ENCODE results near the gene NPAS2. TPM values are rescaled to one million over a fixed set of nuclear protein-coding genes. Genes with fewer than 3 reads are reported as not detected.

The NPAS2 gene
- total RNA-seq, 2 experiments from 2014 or later, result 5.5 to 6.2 TPM

DNA sequence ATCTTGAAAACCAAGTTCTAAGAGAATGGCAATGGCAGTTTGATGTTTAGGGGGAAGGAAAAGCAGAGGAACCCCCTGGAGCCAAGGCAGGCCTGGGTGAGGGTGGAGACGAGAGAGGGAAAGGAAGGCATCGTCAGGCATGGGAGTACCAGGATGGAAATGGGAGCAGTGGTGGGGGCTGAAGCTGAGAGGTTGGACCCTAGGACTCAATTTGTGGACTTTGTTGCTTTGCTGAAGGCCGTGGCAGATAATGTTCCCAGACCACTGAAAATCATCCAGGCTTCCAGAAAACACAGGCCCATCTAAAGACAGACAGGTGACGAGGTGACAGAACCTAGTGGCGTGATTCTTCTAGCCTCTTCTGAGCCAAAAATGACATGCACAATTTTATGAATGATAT, 4.9 kb downstream of the NPAS2 start:
- CTCF ChIA-PET, result no interaction called here
- Mint-ChIP-seq H3K9me3 (ENCODE audit: insufficient read depth) (no peaks in the 10 kb centered on the region), H3K4me1 (ENCODE audit: low read depth) (peaks cover 4% of the 10 kb centered on the region), H3K27me3 (ENCODE audit: low read depth) (peaks cover 21% of the 10 kb centered on the region), H3K4me3 (no peak overlapping the region), H3K36me3 (ENCODE audit: low read depth) (peaks cover 3% of the 10 kb centered on the region), H3K27ac (no peak overlapping the region)
- DNase-seq (no peak), ATAC-seq (no peak)
- POLR2A ChIA-PET, result no interaction called here

GRCh38 chr2:100826494-100826893, 6.6 kb downstream of the NPAS2 start:
- Mint-ChIP-seq H3K9me3 (ENCODE audit: insufficient read depth) (no peaks in the 10 kb centered on the region), H3K27me3 (ENCODE audit: low read depth) (peaks cover 14% of the 10 kb centered on the region), H3K4me1 (ENCODE audit: low read depth) (no peaks in the 10 kb centered on the region), H3K36me3 (ENCODE audit: low read depth) (no peaks in the 10 kb centered on the region), H3K27ac (no peak overlapping the region), H3K4me3 (no peak overlapping the region)
- ChIA-PET POLR2A (no interaction called here), CTCF (interaction anchor here (1.2 kb wide), 1 partner anchor 220 kb away, joined by 3 read pairs; no protein-coding TSS in a partner anchor)
- no peak for ATAC-seq
- no peak for DNase-seq

DNA sequence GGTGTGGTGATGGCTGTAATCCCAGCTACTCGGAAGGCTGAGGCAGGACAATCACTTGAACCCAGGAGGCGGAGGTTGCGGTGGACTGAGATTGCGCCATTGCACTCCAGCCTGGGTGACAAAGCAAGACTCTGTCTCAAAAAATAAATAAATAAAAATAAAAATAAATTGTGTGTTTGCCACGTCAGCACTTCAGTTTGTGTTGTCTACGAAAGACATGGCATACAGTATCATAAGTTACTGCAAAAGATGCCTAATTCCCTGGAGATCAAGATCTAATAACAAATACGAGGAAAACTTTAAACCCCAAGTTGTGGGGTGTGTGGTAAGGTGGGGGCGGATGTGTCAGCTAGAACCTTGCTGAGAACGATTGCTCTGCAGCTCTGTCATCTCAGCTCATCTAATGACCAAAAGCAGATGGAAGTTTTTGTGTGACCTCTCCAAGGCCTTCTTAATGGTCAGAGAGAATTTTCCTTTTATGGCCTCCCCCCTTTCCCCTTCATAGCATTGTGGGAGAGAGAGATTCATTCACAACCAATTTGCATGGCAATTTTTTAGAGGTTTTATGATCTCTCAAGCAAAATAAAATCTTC, 11.3 kb downstream of the NPAS2 start:
- ATAC-seq, result no peak
- peaks cover 2% of the 10 kb centered on the region for H3K27me3 Mint-ChIP-seq (ENCODE audit: low read depth)
- no peaks in the 10 kb centered on the region for H3K9me3 Mint-ChIP-seq (ENCODE audit: insufficient read depth)
- H3K4me1 Mint-ChIP-seq (ENCODE audit: low read depth), result no peaks in the 10 kb centered on the region
- H3K4me3 Mint-ChIP-seq, result no peak overlapping the region
- no peak for DNase-seq
- no peak overlapping the region for H3K27ac Mint-ChIP-seq
- no peaks in the 10 kb centered on the region for H3K36me3 Mint-ChIP-seq (ENCODE audit: low read depth)
- CTCF ChIA-PET, result no interaction called here
- POLR2A ChIA-PET, result no interaction called here

DNA sequence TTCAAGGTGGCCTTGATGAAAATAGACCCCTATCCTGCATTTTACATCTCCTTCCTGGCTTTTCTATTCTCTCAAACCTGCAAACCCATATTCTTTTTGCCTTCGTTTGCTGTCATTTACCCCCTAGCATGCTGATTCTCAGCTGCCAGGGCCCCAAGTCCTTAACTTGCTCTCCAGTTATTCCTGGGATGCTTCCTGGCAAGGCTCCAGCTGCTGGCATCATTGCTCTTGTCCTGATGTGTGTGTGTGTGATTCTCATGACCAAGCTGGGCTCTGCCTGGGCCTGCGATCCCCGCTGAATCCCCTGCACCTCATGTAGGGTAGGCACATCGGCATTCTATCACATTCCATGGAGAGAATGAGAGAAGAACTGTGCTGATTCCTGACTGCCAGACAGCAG, 11.9 kb downstream of the NPAS2 start:
- H3K36me3 Mint-ChIP-seq (ENCODE audit: low read depth), result no peaks in the 10 kb centered on the region
- CTCF ChIA-PET, result no interaction called here
- H3K4me3 Mint-ChIP-seq, result no peak overlapping the region
- DNase-seq (no peak), ATAC-seq (no peak)
- POLR2A ChIA-PET, result no interaction called here
- no peaks in the 10 kb centered on the region for H3K4me1 Mint-ChIP-seq (ENCODE audit: low read depth)
- H3K27ac Mint-ChIP-seq, result no peak overlapping the region
- H3K9me3 Mint-ChIP-seq (ENCODE audit: insufficient read depth), result no peaks in the 10 kb centered on the region
- peaks cover 2% of the 10 kb centered on the region for H3K27me3 Mint-ChIP-seq (ENCODE audit: low read depth)

DNA sequence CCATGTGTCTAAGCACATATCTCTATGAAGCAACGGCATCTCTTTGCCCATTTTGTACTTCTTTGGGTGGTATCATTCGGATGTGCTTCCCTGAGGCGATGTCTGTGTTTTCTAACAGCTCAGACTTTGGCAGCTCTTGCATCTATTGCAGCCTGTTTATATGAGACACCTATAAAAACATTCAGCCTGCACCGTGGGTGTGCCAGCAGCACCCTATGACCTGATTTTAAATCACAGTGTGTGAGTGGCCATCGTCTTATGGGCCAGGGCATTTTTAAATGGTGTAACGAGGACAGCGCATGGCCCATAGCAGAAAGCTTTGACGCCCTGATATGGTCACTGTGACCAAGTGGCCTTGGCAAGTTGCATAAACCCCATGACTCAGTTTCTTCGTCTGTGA, 12.9 kb downstream of the NPAS2 start:
- Mint-ChIP-seq H3K4me3 (no peak overlapping the region), H3K9me3 (ENCODE audit: insufficient read depth) (no peaks in the 10 kb centered on the region), H3K4me1 (ENCODE audit: low read depth) (no peaks in the 10 kb centered on the region), H3K27me3 (ENCODE audit: low read depth) (peaks cover 2% of the 10 kb centered on the region), H3K27ac (no peak overlapping the region), H3K36me3 (ENCODE audit: low read depth) (no peaks in the 10 kb centered on the region)
- DNase-seq (no peak), ATAC-seq (no peak)
- ChIA-PET POLR2A (no interaction called here), CTCF (no interaction called here)

- no peak for ATAC-seq
- no peaks in the 10 kb centered on the region for H3K36me3 Mint-ChIP-seq (ENCODE audit: low read depth)
- no peak for DNase-seq
- H3K27me3 Mint-ChIP-seq (ENCODE audit: low read depth), result no peaks in the 10 kb centered on the region
- H3K4me1 Mint-ChIP-seq (ENCODE audit: low read depth), result no peaks in the 10 kb centered on the region
- no peaks in the 10 kb centered on the region for H3K9me3 Mint-ChIP-seq (ENCODE audit: insufficient read depth)
- H3K4me3 Mint-ChIP-seq, result no peak overlapping the region
- ChIA-PET CTCF (no interaction called here), POLR2A (no interaction called here)
- no peak overlapping the region for H3K27ac Mint-ChIP-seq
These were observed 13.4 kb downstream of the NPAS2 start for GRCh38 chr2:100833331-100833730.

DNA sequence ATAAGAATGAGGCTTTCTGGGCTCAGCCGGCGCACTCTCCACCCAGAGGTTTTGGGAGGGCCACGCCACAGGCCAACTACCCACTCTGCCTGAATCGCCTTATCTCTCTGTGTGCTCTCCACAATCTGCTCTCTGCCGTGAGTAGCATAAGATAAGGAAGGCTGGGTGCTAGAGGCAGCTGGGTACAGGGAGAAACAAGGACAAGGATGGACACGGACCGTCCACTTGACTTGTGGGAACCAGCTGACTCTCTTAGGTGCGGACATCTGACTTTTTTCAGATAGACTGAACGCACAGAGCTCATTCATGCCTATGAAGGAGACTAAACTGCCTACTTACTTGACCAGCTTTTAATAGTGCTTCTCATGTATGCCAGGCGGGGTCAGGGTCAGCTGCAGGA, 14.3 kb downstream of the NPAS2 start:
- Mint-ChIP-seq H3K4me1 (ENCODE audit: low read depth) (no peaks in the 10 kb centered on the region), H3K4me3 (no peak overlapping the region), H3K27ac (no peak overlapping the region), H3K27me3 (ENCODE audit: low read depth) (no peaks in the 10 kb centered on the region), H3K36me3 (ENCODE audit: low read depth) (no peaks in the 10 kb centered on the region), H3K9me3 (ENCODE audit: insufficient read depth) (no peaks in the 10 kb centered on the region)
- POLR2A ChIA-PET, result no interaction called here
- no peak for DNase-seq
- no peak for ATAC-seq
- CTCF ChIA-PET, result no interaction called here

DNA sequence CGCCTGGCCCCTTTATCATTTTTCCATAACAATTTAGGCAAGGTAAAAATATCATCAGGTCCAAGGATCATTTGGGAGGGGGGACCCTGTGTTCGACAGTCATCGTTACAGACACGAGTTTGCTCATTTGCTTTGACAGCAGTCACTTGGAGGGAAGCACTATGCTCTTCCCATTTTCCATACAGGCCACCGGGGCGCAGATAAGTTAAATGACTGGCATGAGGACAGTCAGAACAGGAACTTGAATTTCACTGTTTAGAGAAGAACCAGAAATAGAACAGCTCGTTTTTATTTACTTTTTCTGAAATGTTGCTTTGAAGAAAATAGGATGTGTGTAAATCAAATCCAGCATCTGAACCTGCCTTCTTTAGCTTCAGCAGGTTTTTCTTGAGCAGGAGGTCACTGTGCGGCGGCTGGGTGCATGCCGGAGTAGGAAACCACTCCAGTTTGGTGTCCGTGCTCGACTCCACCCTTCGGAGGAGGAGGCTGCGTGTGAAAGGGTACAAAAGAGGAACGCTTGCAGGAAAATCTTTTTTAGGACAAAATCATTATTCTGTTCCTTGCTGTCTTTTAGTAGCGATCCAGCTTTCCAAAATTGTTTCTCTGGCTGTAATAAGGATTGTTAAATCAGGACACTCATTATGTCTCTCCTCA, 15.2 kb downstream of the NPAS2 start:
- ATAC-seq, result no peak
- Mint-ChIP-seq H3K27me3 (ENCODE audit: low read depth) (no peaks in the 10 kb centered on the region), H3K4me1 (ENCODE audit: low read depth) (no peaks in the 10 kb centered on the region), H3K36me3 (ENCODE audit: low read depth) (no peaks in the 10 kb centered on the region), H3K9me3 (ENCODE audit: insufficient read depth) (no peaks in the 10 kb centered on the region), H3K27ac (no peak overlapping the region), H3K4me3 (no peak overlapping the region)
- no peak for DNase-seq
- POLR2A ChIA-PET, result no interaction called here
- CTCF ChIA-PET, result no interaction called here

DNA sequence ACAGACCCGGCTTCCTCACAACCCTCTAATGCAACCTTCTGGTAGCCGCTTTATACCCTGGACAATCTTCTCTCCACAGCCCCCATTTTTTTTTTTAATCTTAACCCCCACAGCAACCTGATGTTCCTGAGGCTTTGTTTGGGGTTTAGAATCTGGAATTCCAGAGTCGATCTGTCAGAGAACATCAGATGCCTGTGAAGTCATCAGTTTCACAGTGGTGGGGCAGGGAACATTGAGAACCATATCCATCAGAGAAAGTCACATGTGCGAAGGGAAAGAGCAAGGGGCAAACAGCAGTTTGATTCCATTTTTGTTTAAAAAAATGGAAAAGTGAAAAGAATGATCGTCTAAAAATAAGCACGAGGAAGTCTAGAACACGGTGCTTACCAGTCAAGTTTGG, 20.6 kb downstream of the NPAS2 start:
- H3K4me1 Mint-ChIP-seq (ENCODE audit: low read depth), result no peaks in the 10 kb centered on the region
- CTCF ChIA-PET, result interaction anchor here (0.6 kb wide), 1 partner anchor 110 kb away, joined by 3 read pairs; no protein-coding TSS in a partner anchor
- no peaks in the 10 kb centered on the region for H3K36me3 Mint-ChIP-seq (ENCODE audit: low read depth)
- ATAC-seq, result no peak
- DNase-seq, result no peak
- H3K4me3 Mint-ChIP-seq, result no peak overlapping the region
- POLR2A ChIA-PET, result no interaction called here
- H3K9me3 Mint-ChIP-seq (ENCODE audit: insufficient read depth), result no peaks in the 10 kb centered on the region
- no peak overlapping the region for H3K27ac Mint-ChIP-seq
- no peaks in the 10 kb centered on the region for H3K27me3 Mint-ChIP-seq (ENCODE audit: low read depth)

DNA sequence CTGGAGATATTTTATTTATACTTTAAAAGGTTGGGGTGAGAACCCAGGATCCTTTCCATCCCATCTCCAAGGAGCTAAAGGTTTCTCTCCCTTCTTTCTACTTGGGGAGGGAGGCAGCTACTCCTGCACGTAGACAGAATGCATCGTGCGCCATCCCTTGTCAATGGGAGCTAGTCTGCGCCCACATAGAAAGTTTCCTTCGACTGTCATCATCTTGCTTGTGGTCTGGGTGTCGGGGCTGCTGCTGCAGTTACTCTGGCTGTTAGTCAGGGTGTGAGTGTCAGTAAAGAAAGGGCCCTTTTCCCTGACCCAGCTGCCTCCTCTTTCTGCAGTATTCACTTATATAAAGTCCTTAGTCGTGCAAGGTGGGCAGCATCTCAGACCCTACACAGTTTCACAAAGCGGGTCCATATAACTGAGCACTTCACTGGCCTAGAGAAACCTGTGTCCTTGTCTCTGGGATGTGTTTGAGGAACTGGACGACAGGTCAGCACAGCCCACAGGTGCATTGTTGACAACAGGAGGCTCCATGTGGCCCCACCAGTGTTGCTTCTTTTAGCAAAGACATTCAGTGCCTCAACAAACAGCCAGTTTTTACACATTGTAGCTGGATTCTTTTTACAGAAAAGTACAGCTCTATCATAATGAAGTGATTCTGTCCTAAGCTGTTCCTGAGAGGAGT, 22.4 kb downstream of the NPAS2 start:
- H3K9me3 Mint-ChIP-seq (ENCODE audit: insufficient read depth), result no peaks in the 10 kb centered on the region
- no peak overlapping the region for H3K4me3 Mint-ChIP-seq
- ChIA-PET POLR2A (no interaction called here), CTCF (no interaction called here)
- DNase-seq (no peak), ATAC-seq (no peak)
- no peaks in the 10 kb centered on the region for H3K36me3 Mint-ChIP-seq (ENCODE audit: low read depth)
- H3K27me3 Mint-ChIP-seq (ENCODE audit: low read depth), result no peaks in the 10 kb centered on the region
- H3K4me1 Mint-ChIP-seq (ENCODE audit: low read depth), result no peaks in the 10 kb centered on the region
- no peak overlapping the region for H3K27ac Mint-ChIP-seq

DNA sequence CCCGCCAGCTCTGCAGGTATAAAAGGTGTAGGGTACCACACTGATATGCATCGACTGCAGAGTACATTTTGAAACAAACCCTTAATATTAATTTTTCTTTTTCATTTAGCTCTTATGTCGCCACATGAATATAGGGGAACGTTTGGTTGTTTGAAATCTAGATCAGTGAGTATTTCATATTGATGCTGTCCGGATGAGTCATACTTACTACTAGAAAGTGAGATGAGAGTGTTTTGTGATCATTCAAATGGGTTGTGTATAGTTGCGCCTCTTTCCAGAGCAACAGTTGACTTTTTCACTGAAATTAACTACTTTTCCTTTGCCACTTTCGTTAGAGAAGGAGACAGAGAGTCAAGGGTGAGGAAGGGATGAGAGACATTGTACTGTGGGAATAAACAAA, 24.6 kb downstream of the NPAS2 start:
- ATAC-seq, result no peak
- Mint-ChIP-seq H3K27ac (no peak overlapping the region), H3K4me3 (no peak overlapping the region), H3K4me1 (ENCODE audit: low read depth) (no peaks in the 10 kb centered on the region), H3K36me3 (ENCODE audit: low read depth) (no peaks in the 10 kb centered on the region), H3K27me3 (ENCODE audit: low read depth) (no peaks in the 10 kb centered on the region), H3K9me3 (ENCODE audit: insufficient read depth) (no peaks in the 10 kb centered on the region)
- CTCF ChIA-PET, result no interaction called here
- DNase-seq, result no peak
- POLR2A ChIA-PET, result no interaction called here

- no peak for ATAC-seq
- no peaks in the 10 kb centered on the region for H3K4me1 Mint-ChIP-seq (ENCODE audit: low read depth)
- POLR2A ChIA-PET, result no interaction called here
- H3K36me3 Mint-ChIP-seq (ENCODE audit: low read depth), result no peaks in the 10 kb centered on the region
- H3K27me3 Mint-ChIP-seq (ENCODE audit: low read depth), result no peaks in the 10 kb centered on the region
- DNase-seq, result no peak
- no peak overlapping the region for H3K27ac Mint-ChIP-seq
- no peaks in the 10 kb centered on the region for H3K9me3 Mint-ChIP-seq (ENCODE audit: insufficient read depth)
- CTCF ChIA-PET, result no interaction called here
- no peak overlapping the region for H3K4me3 Mint-ChIP-seq
These were observed 25.4 kb downstream of the NPAS2 start for GRCh38 chr2:100845141-100845991.
